Activated CD4-positive, alpha-beta T cell treated with anti-CD3 and anti-CD28 coated beads, Interleukin-2, amount 10 ng/mL, durations not matched to agents 24 days and 14 days (primary cell): ENCODE results near the gene EPS8L3. TPM values are rescaled to one million over a fixed set of nuclear protein-coding genes. Genes with fewer than 3 reads are reported as not detected.
"Not testable (repeated sequence)": the region's sequence is repeated elsewhere in the genome, so short reads cannot be mapped to it uniquely, and the experiment has no call there.

Source experiments
- DNase-seq: peaks from one replicate; pipeline ENCODE4 v3.0.0; 2022
- H3K27ac Mint-ChIP-seq: one replicate; pipeline ENCODE4 v1.8.0; 2022; ENCODE audit warnings: mild to moderate bottlenecking, mixed read lengths
- H3K27me3 Mint-ChIP-seq: one replicate; pipeline ENCODE4 v1.8.0; 2022; ENCODE audit warnings: mixed read lengths
- H3K36me3 Mint-ChIP-seq: one replicate; pipeline ENCODE4 v1.8.0; 2022; ENCODE audit warnings: low read depth, mild to moderate bottlenecking, mixed read lengths
- H3K4me1 Mint-ChIP-seq: one replicate; pipeline ENCODE4 v1.8.0; 2021; ENCODE audit warnings: mixed read lengths
- H3K4me3 Mint-ChIP-seq: one replicate; pipeline ENCODE4 v1.8.0; 2022; ENCODE audit warnings: mild to moderate bottlenecking, moderate library complexity, mixed read lengths
- H3K9me3 Mint-ChIP-seq: one replicate; pipeline ENCODE4 v1.8.0; 2021; ENCODE audit warnings: mixed read lengths
- intact Hi-C: fragments of 100-400 bp; cut with micrococcal nuclease; formaldehyde crosslinking; loops from one replicate; pipeline ENCODE4 v1.15.1; 2023
- total RNA-seq: library from RNA; stranded (reverse); gene quantifications from 2 replicates; pipeline ENCODE4 v1.2.3, GENCODE V29; 2022

Gene EPS8L3
- total RNA-seq, 1 donor from 2014 or later, result not detected

GRCh38 chr1:109718495-109718894 is 45.2 kb downstream of the EPS8L3 start:
- intact Hi-C loops, result no loop called here
- Mint-ChIP-seq H3K27me3 (peaks cover 3% of the 10 kb centered on the region), H3K36me3 (no peaks in the 10 kb centered on the region), H3K4me1 (peaks cover 3% of the 10 kb centered on the region), H3K27ac (no peak overlapping the region), H3K4me3 (no peak overlapping the region), H3K9me3 (no peaks in the 10 kb centered on the region)
- DNase-seq, result no peak

- Mint-ChIP-seq H3K27me3 (peaks cover 6% of the 10 kb centered on the region), H3K4me1 (peaks cover 3% of the 10 kb centered on the region), H3K9me3 (no peaks in the 10 kb centered on the region), H3K36me3 (no peaks in the 10 kb centered on the region), H3K27ac (no peak overlapping the region), H3K4me3 (no peak overlapping the region)
- intact Hi-C loops, result no loop called here
- no peak for DNase-seq
Measured at GRCh38 chr1:109717729-109718128, 46.0 kb downstream of the EPS8L3 start.

GRCh38 chr1:109716570-109717090 is 47.1 kb downstream of the EPS8L3 start:
- intact Hi-C loops, result no loop called here
- no peak overlapping the region for H3K4me3 Mint-ChIP-seq

GRCh38 chr1:109716121-109716520 is 47.6 kb downstream of the EPS8L3 start:
- H3K4me3 Mint-ChIP-seq, result no peak overlapping the region
- peaks cover 2% of the 10 kb centered on the region for H3K27me3 Mint-ChIP-seq
- H3K9me3 Mint-ChIP-seq, result no peaks in the 10 kb centered on the region
- no peaks in the 10 kb centered on the region for H3K36me3 Mint-ChIP-seq
- DNase-seq, result no peak
- H3K4me1 Mint-ChIP-seq, result peaks cover 5% of the 10 kb centered on the region
- intact Hi-C loops, result no loop called here
- H3K27ac Mint-ChIP-seq, result no peak overlapping the region

More at GRCh38 chr1:109716570-109717090, 47.1 kb downstream of the EPS8L3 start:
- Mint-ChIP-seq H3K27ac (no peak overlapping the region), H3K9me3 (no peaks in the 10 kb centered on the region), H3K36me3 (no peaks in the 10 kb centered on the region), H3K4me1 (peaks cover 4% of the 10 kb centered on the region), H3K27me3 (peaks cover 4% of the 10 kb centered on the region)
- DNase-seq, result no peak

- Mint-ChIP-seq H3K36me3 (no peaks in the 10 kb centered on the region), H3K4me3 (no peak overlapping the region), H3K4me1 (peaks cover 5% of the 10 kb centered on the region), H3K9me3 (no peaks in the 10 kb centered on the region), H3K27ac (no peak overlapping the region), H3K27me3 (peaks cover 2% of the 10 kb centered on the region)
- DNase-seq, result no peak
- intact Hi-C loops, result no loop called here
Measured at GRCh38 chr1:109714661-109715372, 48.9 kb downstream of the EPS8L3 start.

- Mint-ChIP-seq H3K4me3 (no peak overlapping the region), H3K36me3 (no peaks in the 10 kb centered on the region), H3K9me3 (peaks cover 5% of the 10 kb centered on the region), H3K4me1 (peaks cover 2% of the 10 kb centered on the region), H3K27ac (no peak overlapping the region), H3K27me3 (peaks cover 2% of the 10 kb centered on the region)
- intact Hi-C loops, result no loop called here
- no peak for DNase-seq
Measured at GRCh38 chr1:109713636-109714035, 50.1 kb downstream of the EPS8L3 start.

GRCh38 chr1:109712321-109712864 is 51.3 kb downstream of the EPS8L3 start:
- intact Hi-C loops, result no loop called here
- Mint-ChIP-seq H3K27ac (no peak overlapping the region), H3K27me3 (peaks cover 2% of the 10 kb centered on the region), H3K36me3 (peaks cover 2% of the 10 kb centered on the region), H3K9me3 (peaks cover 5% of the 10 kb centered on the region), H3K4me3 (no peak overlapping the region), H3K4me1 (peaks cover 2% of the 10 kb centered on the region)
- DNase-seq, result no peak

GRCh38 chr1:109711593-109712320 is 52.0 kb downstream of the EPS8L3 start, which contains the start of gene GSTM5:
Gene GSTM5, plus strand, starts transcription at chr1:109712251. Its CDS starts 62 bp downstream, at chr1:109712313.
- H3K4me3 Mint-ChIP-seq, result peak within 1 kb of the TSS; percentile 82
- H3K4me1 Mint-ChIP-seq, H3K27me3 Mint-ChIP-seq, intact Hi-C loops, H3K36me3 Mint-ChIP-seq, H3K9me3 Mint-ChIP-seq: not testable (repeated sequence)
- peak within 1 kb of the TSS; percentile 92 for H3K27ac Mint-ChIP-seq
- peak; percentile 70 for DNase-seq

GRCh38 chr1:109709822-109710221 is 53.9 kb downstream of the EPS8L3 start:
- DNase-seq, H3K36me3 Mint-ChIP-seq, H3K9me3 Mint-ChIP-seq, H3K27ac Mint-ChIP-seq, intact Hi-C loops, H3K4me1 Mint-ChIP-seq, H3K4me3 Mint-ChIP-seq, H3K27me3 Mint-ChIP-seq: not testable (repeated sequence)

GRCh38 chr1:109708949-109709348 is 54.8 kb downstream of the EPS8L3 start:
- intact Hi-C loops, H3K36me3 Mint-ChIP-seq: not testable (repeated sequence)

GRCh38 chr1:109705411-109705810 is 58.3 kb downstream of the EPS8L3 start:
- Mint-ChIP-seq H3K27me3 (no peaks in the 10 kb centered on the region), H3K27ac (no peak overlapping the region), H3K4me3 (no peak overlapping the region), H3K9me3 (peaks cover 5% of the 10 kb centered on the region), H3K4me1 (no peaks in the 10 kb centered on the region), H3K36me3 (peaks cover 2% of the 10 kb centered on the region)
- DNase-seq, result no peak
- intact Hi-C loops, result no loop called here

More at GRCh38 chr1:109708949-109709348, 54.8 kb downstream of the EPS8L3 start:
- not testable (repeated sequence) for H3K27ac Mint-ChIP-seq, H3K9me3 Mint-ChIP-seq, H3K4me3 Mint-ChIP-seq, H3K27me3 Mint-ChIP-seq, DNase-seq, H3K4me1 Mint-ChIP-seq

- no peak for DNase-seq
- Mint-ChIP-seq H3K27ac (no peak overlapping the region), H3K9me3 (peaks cover 1% of the 10 kb centered on the region), H3K36me3 (peaks cover 2% of the 10 kb centered on the region), H3K4me3 (no peak overlapping the region), H3K27me3 (no peaks in the 10 kb centered on the region), H3K4me1 (no peaks in the 10 kb centered on the region)
- intact Hi-C loops, result no loop called here
Measured at GRCh38 chr1:109704173-109704572, 59.5 kb downstream of the EPS8L3 start.

- intact Hi-C loops, H3K4me3 Mint-ChIP-seq: not testable (repeated sequence)
Measured at GRCh38 chr1:109702940-109703339, 60.8 kb downstream of the EPS8L3 start.

More at GRCh38 chr1:109702940-109703339, 60.8 kb downstream of the EPS8L3 start:
- not testable (repeated sequence) for H3K9me3 Mint-ChIP-seq, H3K36me3 Mint-ChIP-seq, H3K27me3 Mint-ChIP-seq, H3K4me1 Mint-ChIP-seq, DNase-seq, H3K27ac Mint-ChIP-seq
